Measurements from ENCODE around the gene NOS2.
"Not testable (repeated sequence)": the region's sequence is repeated elsewhere in the genome, so short reads cannot be mapped to it uniquely, and the experiment has no call there.

NOS2 gene

DNA sequence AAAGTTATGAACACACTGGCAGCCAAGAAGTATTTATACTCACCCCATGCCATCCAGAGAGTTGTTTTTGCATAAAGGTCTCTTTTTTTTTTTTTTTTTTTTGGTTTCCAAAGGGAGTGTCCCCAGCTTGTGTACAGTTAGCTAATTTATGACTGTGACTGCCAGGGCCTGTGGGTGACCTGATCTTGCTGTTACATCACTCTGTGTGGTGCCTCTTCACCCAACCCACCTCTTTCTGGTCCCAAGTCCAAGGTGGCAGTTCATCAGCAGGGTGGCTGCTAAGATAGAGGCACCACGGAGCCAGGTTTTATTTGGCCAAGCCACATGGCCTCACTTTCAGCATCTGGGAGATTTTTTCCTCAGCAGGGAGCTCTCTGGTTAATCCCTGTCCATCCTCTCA lies at the start of gene NOS2:
Gene NOS2, minus strand, starts transcription at position 8 of the 400 bp plus-strand sequence. CDS start 1,720 bp downstream, outside the sequence.
- DNase-seq = no peak

DNA sequence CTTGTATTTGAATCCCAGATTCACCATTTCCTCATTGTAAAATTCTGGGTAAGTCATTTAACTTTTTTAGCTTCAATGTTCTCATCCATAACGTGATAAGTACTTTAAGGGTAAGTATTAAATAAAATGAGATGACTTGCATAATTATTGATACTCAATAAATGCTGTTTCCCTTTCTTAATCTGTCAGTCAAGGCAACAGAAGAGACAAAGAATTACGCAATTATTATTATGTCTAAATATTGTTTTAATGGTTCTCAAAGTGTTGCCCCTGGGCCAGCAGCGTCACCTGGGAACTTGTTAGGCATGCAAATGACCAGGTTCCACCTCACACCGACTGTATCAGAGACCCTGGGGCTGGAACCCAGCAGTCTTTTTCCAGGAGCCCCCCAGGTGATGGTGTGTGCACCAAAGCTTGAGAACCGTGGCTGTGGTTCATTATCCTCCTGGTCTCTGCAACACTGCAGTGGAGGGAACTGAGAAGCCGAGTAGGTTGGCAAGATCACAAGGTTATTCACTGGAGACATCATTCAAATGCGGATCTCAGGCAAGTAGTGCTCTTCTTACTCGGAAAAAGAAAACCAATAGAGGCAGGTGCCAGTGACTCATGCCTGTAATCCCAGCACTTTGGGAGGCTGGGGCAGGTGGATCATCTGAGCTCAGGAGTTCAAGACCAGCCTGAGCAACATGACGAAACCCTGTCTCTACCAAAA lies 49.3 kb upstream of the NOS2 start:
- no peak for DNase-seq

DNA sequence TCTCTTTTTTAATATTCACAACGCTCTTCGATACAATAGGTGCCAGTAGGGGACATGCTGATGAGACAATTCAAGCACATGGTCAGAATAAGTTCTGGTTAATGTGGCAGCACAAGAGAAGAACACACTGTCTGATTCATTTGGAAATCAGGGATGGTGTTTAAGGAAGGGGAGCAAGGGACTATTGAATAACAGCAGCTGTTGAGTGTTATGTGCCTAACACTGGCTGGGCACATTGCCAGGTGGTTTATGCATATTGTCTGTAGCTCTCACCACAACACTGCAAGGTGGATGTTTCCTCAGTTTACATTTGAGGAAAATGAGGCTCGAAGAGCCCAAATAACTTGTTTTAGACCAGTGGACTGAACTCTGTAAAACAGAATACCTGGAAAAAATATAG lies 48.6 kb upstream of the NOS2 start:
- no peak for DNase-seq

DNA sequence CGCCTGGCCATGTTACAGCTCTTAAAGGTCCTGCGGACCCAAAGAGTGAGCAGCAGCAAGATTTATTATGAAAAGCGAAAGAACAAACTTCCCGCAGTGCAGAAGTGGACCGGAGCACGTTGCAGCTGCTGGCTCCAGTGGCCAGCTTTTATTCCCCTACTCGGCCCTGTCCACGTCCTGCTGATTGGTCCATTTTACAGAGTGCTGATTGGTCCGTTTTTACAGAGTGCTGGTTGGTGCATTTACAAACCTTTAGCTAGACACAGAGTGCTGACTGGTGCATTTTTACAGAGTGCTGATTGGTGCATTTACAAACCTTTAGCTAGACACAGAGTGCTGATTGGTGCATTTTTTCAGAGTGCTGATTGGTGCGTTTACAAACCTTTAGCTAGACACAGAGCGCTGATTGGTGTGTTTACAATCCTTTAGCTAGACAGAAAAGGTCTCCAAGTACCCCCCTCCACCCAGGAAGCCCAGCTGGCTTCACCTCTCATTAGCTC lies 46.5 kb upstream of the NOS2 start:
- not testable (repeated sequence) for DNase-seq

GRCh38 chr17:27846042-27846655 lies 45.8 kb upstream of the NOS2 start:
- peak; percentile 34 to 51 for DNase-seq

DNA sequence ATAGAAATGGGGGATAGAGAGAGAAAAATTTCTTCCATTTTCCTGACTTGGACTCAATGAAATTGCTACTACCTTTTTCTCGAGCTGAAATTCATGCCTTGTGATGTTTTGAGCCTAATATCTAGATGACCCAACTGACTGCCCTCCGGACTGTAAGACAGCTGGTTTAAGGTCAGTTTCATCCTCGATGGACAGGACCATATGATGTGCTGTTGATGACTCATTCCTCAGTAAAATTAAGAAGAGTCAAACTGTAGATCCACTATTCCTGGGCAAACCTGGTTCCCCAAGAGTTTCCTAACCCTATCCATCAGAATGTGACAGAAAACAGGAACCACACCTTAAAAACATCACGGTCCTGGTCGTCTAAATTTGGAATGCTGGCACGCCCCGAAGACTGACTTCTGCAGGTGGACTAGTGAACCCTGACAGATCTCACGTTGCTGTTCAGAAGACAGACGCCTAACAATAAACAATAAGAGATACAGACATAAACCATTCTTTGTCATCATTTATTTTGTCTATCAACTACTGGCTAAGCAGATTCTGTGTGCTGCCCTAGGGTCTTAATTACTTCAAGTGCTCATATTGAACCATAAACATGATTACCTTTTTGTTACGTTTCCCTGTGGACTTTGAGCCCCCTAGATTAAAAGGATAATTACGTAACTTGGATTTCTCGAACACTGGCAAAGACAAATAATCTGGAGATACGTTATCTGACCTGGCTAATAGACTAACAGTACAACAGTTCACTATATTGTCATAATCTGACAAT lies 45.1 kb upstream of the NOS2 start:
- no peak for DNase-seq

GRCh38 chr17:27840688-27841087 lies 40.4 kb upstream of the NOS2 start:
- no peak for DNase-seq

GRCh38 chr17:27840406-27840678 lies 40.0 kb upstream of the NOS2 start:
- not testable (repeated sequence) for DNase-seq

- not testable (repeated sequence) for DNase-seq
These were observed 39.5 kb upstream of the NOS2 start for GRCh38 chr17:27839571-27840405.

DNA sequence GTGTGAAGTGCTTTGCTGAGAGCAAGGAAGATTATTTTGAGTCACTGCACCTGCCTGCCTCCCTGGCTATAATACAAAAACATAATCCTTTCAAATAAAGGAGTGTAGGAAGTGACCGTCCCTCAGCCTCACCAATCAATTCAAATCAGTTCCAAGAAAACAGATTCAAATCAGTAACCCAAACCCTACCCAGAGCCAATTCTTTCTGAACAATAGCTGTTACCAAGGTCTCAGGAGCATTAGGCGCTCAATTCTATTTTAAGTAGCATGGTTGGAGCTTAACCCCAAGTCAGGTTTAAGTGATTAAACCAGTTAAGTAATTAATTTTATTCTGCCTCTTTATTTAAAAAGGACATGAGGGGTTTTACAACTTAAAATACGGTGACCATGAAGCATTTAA lies 38.3 kb upstream of the NOS2 start:
- DNase-seq = not testable (repeated sequence)

DNA sequence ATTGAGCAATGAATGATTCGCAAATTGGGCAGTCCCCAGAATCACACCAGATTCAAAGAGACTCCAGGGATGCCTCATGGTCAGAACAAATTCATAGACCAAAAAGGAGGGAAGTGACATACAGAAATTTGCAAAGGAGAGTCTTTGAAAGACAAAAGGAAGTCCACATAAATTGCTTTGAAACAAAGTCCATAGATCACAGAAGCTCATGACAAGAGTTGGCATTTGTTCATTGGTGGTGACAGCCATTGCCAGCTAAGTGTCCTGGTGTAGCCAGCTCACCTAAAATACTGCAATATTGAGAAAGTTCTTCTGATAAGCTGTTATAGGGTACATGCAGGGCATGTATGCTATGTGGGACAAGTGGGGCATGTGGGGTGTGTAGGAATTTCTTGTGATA lies 37.4 kb upstream of the NOS2 start:
- not testable (repeated sequence) for DNase-seq

DNA sequence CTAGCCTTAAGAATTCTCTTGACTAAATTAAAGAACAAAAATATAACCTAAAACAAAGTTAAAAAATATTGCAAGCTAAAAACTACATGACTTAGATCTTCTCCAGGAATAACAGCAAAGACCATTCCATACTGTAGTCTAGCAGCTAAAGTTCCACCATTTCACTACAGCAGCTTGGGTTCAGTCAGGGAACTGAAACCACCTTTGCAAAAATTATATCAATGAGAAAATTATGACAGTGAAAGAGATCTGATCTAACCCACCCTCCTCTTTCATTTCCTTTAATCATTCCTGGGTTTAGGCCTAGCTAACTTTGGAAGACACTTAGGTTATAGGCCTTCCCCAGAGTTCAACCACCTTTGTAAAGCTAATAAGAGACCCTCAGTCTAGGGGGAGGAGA lies 36.3 kb upstream of the NOS2 start:
- DNase-seq = no peak

DNA sequence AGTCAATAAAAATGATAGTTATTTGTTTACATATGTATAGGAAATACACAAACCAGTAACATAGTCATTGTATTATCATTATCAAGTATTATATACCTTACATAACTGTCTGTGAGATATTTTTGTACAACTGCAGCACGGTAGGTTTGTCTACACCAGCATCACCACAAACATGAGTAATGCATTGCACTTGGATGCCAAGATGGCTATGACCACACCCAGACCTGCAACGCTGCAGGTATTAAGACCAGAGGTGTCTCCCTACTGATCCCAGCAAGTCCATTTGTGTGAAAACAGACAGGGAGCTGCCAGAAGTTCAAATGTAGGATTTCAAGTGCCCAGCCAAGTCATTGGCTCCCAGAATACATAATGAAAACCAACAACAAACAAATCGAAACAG lies 34.2 kb upstream of the NOS2 start:
- no peak for DNase-seq

- DNase-seq = no peak
These were observed 32.5 kb upstream of the NOS2 start for GRCh38 chr17:27832831-27833230.

DNA sequence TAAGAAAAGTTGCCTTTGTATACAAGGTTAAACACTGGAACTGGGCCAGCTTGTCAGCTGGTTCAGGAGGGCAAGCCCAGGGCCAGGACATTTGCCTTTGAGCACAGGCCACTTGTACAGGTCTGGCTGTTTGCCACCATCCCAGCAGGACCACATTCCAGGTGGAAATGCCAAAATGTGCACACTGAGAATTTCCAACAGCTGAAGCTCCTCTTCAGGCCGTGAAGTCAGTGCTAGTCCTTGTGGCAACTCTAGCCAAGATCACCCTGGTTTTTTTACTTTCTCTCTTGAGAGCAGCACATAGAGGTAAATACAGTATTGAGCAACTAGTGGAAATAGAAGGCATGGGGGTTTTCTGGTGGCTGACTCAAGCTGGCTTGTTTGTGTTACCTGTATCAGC lies 29.6 kb upstream of the NOS2 start:
- DNase-seq = not testable (repeated sequence)

DNA sequence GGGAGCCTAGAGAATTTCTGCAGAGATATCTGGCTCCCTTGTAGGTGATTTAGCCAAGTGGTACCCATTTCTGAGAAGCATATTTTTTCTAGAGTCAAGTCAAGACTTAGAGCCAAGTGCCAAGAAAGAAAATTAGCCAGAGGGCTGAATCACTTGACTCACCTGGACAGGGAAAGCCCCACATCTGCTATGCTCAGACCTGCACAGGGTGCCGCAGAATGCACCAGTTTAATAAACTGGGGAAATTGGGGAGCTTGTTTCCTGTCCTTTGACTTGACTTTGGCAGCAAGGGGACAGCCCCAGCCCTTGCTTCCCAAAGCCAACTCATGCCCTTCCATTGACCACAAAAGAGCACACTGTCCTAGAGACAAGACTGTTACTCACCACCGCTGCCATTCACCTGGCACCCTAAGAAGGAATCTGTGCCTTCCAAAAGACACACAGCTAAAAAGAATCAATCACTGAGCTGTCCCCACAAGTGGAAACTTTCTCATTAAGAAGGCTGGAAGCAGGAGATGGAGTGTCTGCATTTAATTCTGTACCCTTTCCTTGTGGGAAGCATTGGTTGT lies 28.9 kb upstream of the NOS2 start:
- not testable (repeated sequence) for DNase-seq

DNA sequence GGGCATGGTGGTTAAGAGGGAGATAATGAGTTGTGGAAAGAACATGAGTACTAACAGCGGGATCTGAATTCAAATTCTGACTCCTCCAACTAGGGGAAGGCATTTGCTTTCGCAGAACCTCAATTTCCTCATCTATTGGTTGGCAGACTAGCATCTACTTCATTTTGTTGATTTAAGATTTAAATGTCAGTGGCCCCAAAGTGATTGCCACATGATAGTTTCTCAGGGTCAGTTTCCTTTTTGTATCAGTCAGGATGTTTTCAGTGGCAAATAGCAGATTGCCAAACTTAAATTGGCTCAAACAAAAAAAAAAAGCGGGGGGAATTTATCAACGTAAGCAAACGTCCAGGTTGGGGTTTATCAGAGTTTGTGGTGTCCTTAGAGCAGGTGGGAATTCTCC lies 25.1 kb upstream of the NOS2 start:
- no peak for DNase-seq

GRCh38 chr17:27824745-27825144 lies 24.4 kb upstream of the NOS2 start:
- DNase-seq = no peak

DNA sequence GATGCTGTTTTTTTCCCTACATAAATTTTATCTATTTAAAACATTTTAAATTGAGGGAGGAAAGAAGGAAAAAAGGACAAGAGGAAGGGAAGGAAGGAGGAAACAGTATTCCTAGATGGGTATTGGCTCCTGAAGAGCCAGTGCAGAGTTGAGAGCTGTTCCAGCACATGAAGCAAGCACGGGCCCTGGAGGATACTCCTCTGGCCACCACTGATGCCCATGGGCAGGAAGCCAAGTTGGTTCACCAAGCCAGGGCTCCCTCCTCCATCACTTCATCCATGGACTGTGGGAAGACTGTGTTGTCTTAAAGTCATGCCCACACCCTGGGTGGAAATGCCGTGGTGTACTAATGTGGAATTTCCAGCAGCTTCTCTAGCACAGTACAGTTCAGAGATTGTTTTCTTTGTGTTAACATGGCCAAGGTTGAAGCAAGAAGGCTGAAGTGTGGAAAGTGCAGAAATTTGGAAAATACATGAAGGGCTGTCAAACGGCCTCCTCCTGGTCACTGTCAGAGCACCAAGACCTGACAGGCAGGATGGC lies 23.9 kb upstream of the NOS2 start:
- no peak for DNase-seq

DNA sequence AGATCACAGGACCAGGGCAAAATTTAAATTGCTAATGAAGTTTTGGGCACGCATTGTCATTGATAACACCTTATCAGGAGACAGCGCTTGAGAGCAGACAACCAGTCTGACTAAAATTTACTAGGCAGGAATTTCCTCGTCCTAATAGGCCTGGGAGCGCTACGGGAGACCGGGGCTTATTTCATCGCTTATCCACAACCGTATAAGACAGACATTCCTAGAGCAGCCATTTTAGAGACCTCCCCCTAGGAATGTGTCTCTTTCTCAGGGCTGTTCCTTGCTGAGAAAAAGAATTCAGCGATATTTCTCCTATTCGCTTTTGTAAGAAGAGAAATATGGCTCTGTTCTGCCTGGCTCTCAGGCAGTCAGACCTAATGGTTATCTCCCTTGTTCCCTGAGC lies 21.8 kb upstream of the NOS2 start:
- not testable (repeated sequence) for DNase-seq

GRCh38 chr17:27821318-27821717 lies 21.0 kb upstream of the NOS2 start:
- no peak for DNase-seq

DNA sequence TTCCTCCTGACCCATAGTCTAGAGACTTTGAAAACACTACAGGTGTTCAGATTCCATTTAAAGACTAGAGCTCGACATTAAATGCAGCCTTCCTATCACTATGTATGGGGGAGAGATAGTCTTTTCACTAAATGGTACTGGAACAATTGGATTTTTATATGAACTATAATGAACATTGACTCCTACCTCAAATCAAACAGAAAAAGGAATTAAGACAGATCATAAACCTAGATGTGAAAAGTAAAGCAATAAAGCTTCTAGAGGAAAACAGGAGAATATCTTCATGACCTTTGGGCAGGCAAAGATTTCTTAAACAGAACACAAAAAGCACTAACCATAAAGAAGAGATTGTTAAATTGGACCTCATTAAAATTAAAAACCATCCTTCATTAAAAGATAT lies 18.8 kb upstream of the NOS2 start:
- no peak for DNase-seq

Measured in CD4-positive, alpha-beta T cell treated with Interleukin-1 beta for 1 hour (primary cell).